Caki2 (cell line): ENCODE results near the gene ACER3. TPM values are rescaled to one million over a fixed set of nuclear protein-coding genes. Genes with fewer than 3 reads are reported as not detected.
"Not testable (repeated sequence)": the region's sequence is repeated elsewhere in the genome, so short reads cannot be mapped to it uniquely, and the experiment has no call there.

Experiments
- DNase-seq: peaks from one replicate; pipeline ENCODE4 v3.0.0-alpha.2; 2015; ENCODE audit warnings: low read depth
- in situ Hi-C: cut with HindIII; loops from 2 replicates; pipeline ENCODE4 v1.10.0; 2016; ENCODE audit warnings: low sequenced_read_pairs, low pct_unique_long_range_greater_than_20kb, mixed read lengths
- total RNA-seq: library from RNA; depleted of rRNA; stranded (reverse); fragments of >200 nt; shearing (Covaris generic); gene quantifications from 2 replicates; pipeline ENCODE4 v1.2.3, GENCODE V29; 2014; ENCODE audit warnings: low replicate concordance

Gene ACER3
- total RNA-seq, 1 experiment from 2014 or later = 5.7 TPM

- DNase-seq = no peak
- in situ Hi-C loops = no loop called here
Observed at GRCh38 chr11:76857781-76858410, 2.8 kb upstream of the ACER3 start.

DNA sequence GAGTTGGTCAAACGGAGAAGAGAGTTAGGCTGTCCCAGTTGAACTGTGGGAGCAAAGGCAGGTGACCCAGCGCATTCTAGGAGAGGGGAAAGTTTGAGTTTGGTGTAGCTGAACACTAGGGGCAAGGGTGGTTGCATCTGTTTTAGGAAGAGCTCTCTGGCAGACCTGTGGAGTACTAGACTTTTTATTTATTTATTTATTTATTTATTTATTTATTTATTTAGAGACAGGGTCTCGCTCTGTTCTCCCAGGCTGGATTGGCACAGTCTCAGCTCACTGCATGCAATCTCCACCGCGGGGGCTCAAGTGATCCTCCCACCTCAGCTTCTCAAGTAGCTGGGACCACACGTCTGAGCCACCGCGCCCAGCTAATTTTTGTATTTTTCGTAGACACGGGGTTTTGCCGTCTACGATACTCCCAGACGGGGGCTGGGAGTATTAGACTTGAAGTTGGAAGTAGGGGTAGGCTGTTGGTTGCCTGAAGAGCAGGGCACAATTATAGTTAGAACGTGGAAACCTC is 950 bp upstream of the ACER3 start:
- in situ Hi-C loops = no loop called here
- DNase-seq = no peak

DNA sequence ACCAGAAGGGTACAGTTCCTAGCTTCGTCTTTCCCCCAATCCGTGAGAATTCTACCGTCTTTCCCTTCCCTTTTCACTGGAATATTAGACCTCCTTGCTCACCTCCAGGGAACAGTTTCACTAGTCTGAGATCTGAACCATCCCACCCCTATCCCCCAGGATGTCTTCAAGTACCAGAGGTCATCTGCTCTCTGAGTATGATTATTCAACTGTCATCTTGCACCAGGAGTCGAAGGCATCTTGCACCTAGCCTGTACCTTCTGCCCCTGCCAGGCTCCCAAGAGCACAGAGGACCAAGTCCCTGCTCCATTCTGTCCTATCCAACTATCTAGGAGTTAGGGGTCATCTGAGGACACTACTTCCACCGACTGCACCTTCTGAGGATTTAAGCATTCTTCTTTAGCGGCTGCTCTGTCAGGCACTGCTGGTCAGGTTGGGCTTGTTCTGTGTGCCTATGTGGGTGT is 804 bp downstream of the ACER3 start:
- in situ Hi-C loops = no loop called here
- DNase-seq = peak; percentile 7

GRCh38 chr11:76862794-76863193 is 2.1 kb downstream of the ACER3 start:
- DNase-seq, in situ Hi-C loops: not testable (repeated sequence)

- in situ Hi-C loops = no loop called here
- DNase-seq = no peak
Observed at GRCh38 chr11:76863196-76863777, 2.6 kb downstream of the ACER3 start.

DNA sequence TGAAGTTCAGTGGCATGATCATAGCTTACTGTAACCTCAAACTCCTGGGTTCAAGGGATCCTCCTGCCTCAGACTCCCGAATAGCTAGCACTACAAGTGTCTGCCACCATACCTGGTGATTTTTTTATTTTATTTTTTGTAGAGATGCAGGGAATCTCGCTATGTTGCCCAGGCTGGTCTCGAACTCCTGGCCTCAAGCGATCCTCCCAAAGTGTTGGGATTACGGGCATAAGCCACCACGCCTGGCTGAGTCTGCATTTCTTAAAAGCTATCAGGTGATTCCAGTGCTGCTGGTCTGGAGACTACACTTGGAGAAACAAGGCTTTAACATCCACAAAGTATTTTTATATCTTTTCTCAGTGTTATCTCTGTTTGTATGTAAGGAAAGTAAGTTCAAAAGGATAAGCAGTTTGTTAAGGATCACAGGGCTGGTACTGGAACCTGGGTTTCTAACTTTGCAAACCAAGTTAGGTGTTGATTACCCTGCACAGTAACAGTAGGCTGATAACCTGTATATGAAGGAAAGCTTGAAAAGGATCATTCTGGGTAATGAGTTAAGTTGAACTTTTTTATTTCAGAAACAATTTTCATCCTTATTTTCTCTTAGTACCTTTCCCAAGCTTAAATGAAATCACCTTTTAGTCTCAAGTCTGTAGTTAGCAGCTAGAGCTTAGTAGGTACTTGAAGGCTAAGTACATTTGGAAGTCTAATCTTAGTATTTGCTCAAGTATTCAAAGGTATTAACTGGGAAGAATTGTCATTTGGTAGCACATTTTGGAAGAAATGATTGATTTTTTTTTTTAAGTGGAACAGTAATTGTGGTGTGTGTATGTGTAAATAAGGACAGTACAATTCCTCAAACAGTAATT is 12.5 kb downstream of the ACER3 start:
- in situ Hi-C loops = no loop called here
- no peak for DNase-seq

DNA sequence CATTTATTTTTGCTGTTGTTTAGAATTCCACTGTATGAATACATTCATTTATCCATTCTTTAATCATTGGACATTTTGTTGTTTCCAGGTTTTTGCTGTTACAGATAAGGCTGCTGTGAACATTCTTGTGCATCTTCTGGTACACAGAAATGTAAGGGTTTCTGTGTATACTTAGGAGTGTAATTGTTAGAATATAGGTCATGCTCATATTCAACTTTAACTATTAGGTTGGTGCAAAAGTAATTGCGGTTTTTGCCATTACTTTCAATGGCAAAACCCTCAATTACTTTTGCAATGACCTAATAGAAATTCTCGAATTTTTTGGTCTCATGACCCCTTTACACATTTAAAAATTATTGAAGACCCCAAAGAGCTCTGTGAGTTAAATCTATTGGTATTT is 17.3 kb downstream of the ACER3 start:
- DNase-seq = no peak
- in situ Hi-C loops = no loop called here

- in situ Hi-C loops = no loop called here
- no peak for DNase-seq
Observed at GRCh38 chr11:76880314-76880713, 19.6 kb downstream of the ACER3 start.

DNA sequence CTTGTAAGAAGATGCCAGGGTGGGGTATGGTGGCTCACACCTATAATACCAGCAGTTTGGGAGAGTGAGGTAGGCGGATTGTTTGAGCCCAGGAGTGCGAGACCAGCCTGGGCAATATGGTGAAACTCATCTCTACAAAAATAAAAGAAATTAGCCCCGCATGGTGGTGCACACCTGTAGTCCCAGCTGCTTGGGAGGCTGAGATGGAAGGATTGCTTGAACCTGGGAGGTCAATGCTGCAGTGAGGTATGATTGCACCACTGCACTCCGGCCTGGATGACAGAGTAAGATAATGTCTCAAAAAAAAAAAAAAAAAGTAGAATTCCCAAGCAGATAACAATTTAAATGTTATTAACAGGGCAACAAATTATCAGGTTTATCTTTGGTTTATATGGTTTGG is 20.2 kb downstream of the ACER3 start:
- DNase-seq = no peak
- in situ Hi-C loops = no loop called here

DNA sequence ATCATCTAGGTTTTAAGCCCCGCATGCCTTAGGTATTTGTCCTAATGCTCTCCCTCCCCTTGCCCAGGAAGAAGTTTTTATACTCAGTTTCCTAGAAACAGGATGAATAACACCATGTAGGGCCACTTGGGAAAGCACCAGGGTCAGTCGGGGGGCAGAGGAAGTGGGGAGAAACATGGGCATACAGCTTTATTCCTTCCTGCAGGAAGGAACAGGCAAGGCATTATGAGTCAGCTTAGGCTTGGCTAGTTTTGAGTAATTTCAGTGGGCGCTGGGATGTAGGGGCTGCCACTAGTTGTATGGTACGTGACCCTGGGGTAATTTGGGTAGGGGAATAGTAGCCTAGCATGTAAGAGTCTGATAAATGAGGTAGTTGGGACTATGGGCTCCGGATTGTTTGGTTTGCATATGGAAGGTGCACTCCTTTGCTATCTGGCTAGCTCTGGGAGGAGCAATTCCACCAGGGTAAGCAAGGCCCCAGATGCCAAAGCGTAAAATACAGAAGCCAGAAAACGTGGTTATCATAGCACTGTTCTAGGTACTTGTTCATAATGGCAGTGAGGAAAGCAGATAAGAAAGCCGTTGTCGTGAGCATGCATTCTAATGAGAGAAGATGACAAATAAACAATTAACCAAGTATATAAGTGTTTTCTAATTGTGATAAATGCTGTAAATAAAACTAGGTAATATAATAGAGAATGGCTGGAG is 24.8 kb downstream of the ACER3 start:
- peak; percentile 24 for DNase-seq
- in situ Hi-C loops = no loop called here

DNA sequence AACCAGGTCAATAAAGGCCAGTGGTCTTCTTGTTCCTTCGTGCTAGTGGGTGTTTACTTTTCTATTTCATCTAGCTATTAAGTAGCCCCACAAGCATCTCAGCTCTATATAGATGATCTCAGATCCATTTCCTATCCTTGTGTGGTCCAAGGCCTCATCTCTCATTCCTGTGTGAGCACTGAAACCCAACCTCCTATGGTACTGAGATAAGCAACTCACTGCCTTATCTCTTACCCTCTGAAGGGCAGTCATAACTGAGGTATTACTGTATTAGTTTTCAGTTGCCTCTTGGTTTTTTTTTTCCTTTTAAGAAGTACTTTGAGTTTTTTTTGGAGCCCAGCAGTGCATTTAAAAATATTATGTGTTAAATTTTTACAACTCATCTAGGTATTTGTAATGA is 28.3 kb downstream of the ACER3 start:
- in situ Hi-C loops = no loop called here
- no peak for DNase-seq

DNA sequence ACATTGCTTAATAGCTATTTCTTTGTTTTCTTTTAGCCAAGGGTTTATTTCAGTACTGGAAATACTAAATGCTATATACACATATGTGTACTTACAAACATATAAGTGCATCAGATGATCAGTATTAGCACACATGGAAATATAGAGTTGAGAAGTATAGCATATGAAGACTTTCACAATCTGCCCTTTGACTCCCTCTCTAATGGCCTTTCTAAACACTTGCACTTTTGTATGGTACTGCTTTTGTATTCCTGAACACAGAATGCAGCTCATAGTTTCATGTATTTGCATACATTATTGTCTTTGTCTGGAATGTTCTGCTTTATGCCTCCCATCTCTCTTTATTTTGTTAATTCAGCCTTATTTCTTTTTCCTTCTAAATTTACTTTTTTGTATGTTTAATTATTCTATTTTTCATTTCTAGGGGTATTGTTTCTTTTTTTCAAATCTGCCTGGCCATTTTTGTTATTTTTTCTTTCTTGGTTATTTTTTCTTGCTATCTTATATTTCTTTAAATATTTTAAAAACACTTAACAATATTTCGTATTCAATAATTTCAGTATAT is 28.8 kb downstream of the ACER3 start:
- DNase-seq = no peak
- in situ Hi-C loops = no loop called here

GRCh38 chr11:76890329-76890728 is 29.6 kb downstream of the ACER3 start:
- no peak for DNase-seq
- in situ Hi-C loops = no loop called here

DNA sequence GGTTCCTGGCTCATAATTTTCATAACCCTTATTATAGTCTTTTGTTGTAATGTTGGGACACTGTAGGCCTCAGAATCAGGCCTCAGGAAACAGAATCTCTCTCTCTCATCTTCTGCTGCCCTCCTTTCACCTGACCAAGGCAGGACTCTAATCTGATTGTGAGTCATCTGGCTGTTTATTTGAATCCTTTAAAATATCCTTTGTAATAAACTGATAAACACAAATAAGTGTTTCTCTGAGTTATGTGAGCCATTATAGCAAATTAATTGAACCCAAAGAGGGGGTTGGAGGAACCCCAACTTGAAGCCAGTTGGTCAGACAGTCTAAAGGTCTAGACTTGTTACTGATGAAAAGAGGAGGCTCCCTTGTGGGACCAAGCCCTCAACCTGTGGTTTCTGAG is 30.6 kb downstream of the ACER3 start:
- in situ Hi-C loops = no loop called here
- DNase-seq = no peak

DNA sequence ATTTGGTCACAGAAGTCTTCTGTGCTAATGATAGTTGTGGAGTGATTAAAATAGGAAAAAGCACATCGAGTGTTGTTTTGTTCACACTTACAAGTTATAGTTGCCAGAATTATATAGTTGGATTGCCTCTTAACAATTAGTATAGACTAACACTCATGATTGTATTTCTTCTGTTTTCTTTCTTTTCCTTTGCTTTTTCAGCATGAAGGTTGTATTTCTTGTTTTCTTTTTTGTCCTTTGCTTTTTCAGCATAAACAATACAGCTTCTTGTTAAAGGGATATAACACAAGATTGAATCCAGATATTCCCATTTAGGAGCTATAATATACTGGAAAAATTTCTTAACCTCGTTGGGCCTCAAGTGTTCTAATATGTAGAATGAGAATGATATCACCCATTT is 31.1 kb downstream of the ACER3 start:
- in situ Hi-C loops = no loop called here

DNA sequence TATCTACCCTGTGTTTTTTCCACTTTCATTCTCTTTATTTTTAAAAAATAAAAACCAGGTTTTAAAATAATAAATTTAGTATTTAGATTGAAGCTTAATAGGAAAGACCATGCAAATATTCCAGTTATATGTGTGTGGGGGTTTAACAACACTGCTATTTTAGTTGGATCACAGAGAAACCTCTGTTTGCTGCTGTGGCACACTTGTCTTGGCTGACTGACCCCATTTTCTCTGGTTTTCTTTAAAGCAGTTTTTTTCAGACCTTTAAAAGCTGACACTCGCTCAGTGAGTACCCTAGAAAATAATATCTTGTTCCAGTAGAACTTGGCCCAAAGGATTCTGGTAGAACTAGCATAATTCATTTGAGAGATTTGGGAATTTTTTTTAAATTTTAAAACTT is 31.6 kb downstream of the ACER3 start:
- in situ Hi-C loops = no loop called here
- DNase-seq = no peak

More for the DNA sequence above, 31.1 kb downstream of the ACER3 start:
- no peak for DNase-seq

DNA sequence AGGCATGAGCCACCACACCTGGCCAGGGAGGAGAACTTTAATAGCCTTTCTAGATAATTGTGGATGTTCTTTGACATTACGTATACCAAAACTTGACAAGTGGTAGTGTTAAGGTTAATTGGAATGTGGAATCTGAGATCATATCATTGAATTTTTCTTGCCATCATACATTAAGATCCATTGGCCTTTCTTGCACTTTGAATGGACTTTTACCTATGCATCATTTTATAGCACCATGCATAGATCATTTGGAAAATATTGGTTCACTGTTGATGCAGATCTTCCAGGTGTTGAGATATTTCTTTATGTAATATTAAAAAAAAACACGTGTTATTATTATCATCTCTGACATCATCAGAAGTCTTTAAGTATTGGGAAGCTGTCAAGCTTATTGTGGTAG is 36.5 kb downstream of the ACER3 start:
- in situ Hi-C loops = no loop called here

DNA sequence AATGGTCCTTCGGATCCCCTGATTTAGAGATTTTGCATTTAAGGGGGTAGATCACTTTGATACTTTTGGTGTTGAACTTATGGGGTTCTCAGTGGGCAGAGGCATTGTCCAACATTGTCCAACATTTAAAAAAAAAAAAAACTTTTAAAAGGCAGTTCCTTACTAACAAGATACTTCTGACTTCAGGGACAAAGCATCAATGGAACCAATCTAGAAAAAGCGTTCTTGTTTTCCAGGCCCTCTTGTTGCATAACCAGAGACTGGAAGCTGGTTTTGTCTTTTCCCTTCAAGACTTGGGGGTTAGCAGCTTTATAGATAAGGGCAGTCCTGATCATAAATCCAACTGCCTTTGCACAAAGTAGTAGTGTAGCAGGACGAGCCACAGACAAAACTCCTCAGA is 40.4 kb downstream of the ACER3 start:
- in situ Hi-C loops = no loop called here
- DNase-seq = no peak

More for the DNA sequence above, 36.5 kb downstream of the ACER3 start:
- DNase-seq = no peak
